ENCODE data around the gene MTUS2.

GRCh38 chr13:29204651-29205050, 384.5 kb downstream of the MTUS2 start:
- TF ChIP-seq POLR2A (IDR thresholded peaks at IDR 0.05; ENCODE audit: extremely low read depth, insufficient read length) (no peak), CTCF (IDR thresholded peaks at IDR 0.05; ENCODE audit: low read depth, low read length) (no peak), MYC (IDR thresholded peaks at IDR 0.05; ENCODE audit: low read depth, low read length) (no peak)
